ENCODE results near the gene ZNF626. TPM values are rescaled to one million over a fixed set of nuclear protein-coding genes. Genes with fewer than 3 reads are reported as not detected.

The ZNF626 gene
- polyA plus RNA-seq, 1 donor (not counting 4 experiments of a cell fraction or from before 2014, with no cell fraction given): 7.8 TPM

- peak overlapping the region; percentile 26 for H2AFZ ChIP-seq (ENCODE audit: control insufficient read depth, low read length)
- no peak for TF ChIP-seq CTCF (optimal IDR thresholded peaks at IDR 0.05 in 1 of 3, IDR thresholded peaks at IDR 0.05 in 1 of 3, conservative IDR thresholded peaks at IDR 0.05 in 1 of 3; ENCODE audit: extremely low read depth in 1 of 3, insufficient read depth in 2 of 3, low read length in 3 of 3)
- no peak for TF ChIP-seq EZH2 (IDR thresholded peaks at IDR 0.05; ENCODE audit: low read length)
- H3K9ac ChIP-seq (ENCODE audit: control insufficient read depth, extremely low read depth, insufficient read depth, low read length): no peak overlapping the region
- DNase-seq (ENCODE audit: low read depth, low spot score): no peak
- no peaks in the 10 kb centered on the region for H3K4me1 ChIP-seq (ENCODE audit: control insufficient read depth, extremely low read depth, insufficient read depth, low read length)
- no peak overlapping the region for H3K4me3 ChIP-seq (ENCODE audit: control insufficient read depth in 2 of 3, extremely low read depth in 1 of 3, insufficient read depth in 2 of 3, low read depth in 1 of 3, low read length in 3 of 3)
- H3K27me3 ChIP-seq (ENCODE audit: control insufficient read depth, extremely low read depth, insufficient read depth, low read length): no peaks in the 10 kb centered on the region
- no peaks in the 10 kb centered on the region for H4K20me1 ChIP-seq (ENCODE audit: control insufficient read depth, extremely low read depth, insufficient read depth, low read length)
- H3K79me2 ChIP-seq (ENCODE audit: control insufficient read depth, insufficient read depth, low read length): no peaks in the 10 kb centered on the region
- H3K36me3 ChIP-seq (ENCODE audit: control insufficient read depth in 2 of 2, extremely low read depth in 1 of 2, insufficient read depth in 2 of 2, low read length in 2 of 2): no peaks in the 10 kb centered on the region
- no peak for FAIRE-seq
- H3K9me3 ChIP-seq (ENCODE audit: control insufficient read depth, low read depth, low read length): no peaks in the 10 kb centered on the region
- dilution Hi-C loops (cut with MboI; ENCODE audit: extremely low pct_ligation_motif_present, low sequenced_read_pairs): no loop called here
- no peaks in the 10 kb centered on the region for H3K9me1 ChIP-seq (ENCODE audit: control insufficient read depth, extremely low read depth, insufficient read depth, low read length)
- H3K27ac ChIP-seq (ENCODE audit: control insufficient read depth, insufficient read depth, low read length): no peak overlapping the region
- H3K4me2 ChIP-seq (ENCODE audit: control insufficient read depth, extremely low read depth, insufficient read depth, low read depth, low read length): peak overlapping the region; percentile 38
These were observed 49.5 kb downstream of the ZNF626 start for GRCh38 chr19:20611866-20612265.

GRCh38 chr19:20607943-20608342, 53.4 kb downstream of the ZNF626 start:
- H2AFZ ChIP-seq (ENCODE audit: control insufficient read depth, low read length): no peak overlapping the region
- no peak overlapping the region for H3K4me3 ChIP-seq (ENCODE audit: control insufficient read depth in 2 of 3, extremely low read depth in 1 of 3, insufficient read depth in 2 of 3, low read depth in 1 of 3, low read length in 3 of 3)
- no peaks in the 10 kb centered on the region for H3K36me3 ChIP-seq (ENCODE audit: control insufficient read depth in 2 of 2, extremely low read depth in 1 of 2, insufficient read depth in 2 of 2, low read length in 2 of 2)
- H3K27ac ChIP-seq (ENCODE audit: control insufficient read depth, insufficient read depth, low read length): no peak overlapping the region
- H3K27me3 ChIP-seq (ENCODE audit: control insufficient read depth, extremely low read depth, insufficient read depth, low read length): no peaks in the 10 kb centered on the region
- dilution Hi-C loops (cut with MboI; ENCODE audit: extremely low pct_ligation_motif_present, low sequenced_read_pairs): no loop called here
- no peaks in the 10 kb centered on the region for H3K9me1 ChIP-seq (ENCODE audit: control insufficient read depth, extremely low read depth, insufficient read depth, low read length)
- no peak overlapping the region for H3K9ac ChIP-seq (ENCODE audit: control insufficient read depth, extremely low read depth, insufficient read depth, low read length)
- H3K4me2 ChIP-seq (ENCODE audit: control insufficient read depth, extremely low read depth, insufficient read depth, low read depth, low read length): no peak overlapping the region
- FAIRE-seq (no peak), DNase-seq (ENCODE audit: low read depth, low spot score) (no peak)
- no peaks in the 10 kb centered on the region for H3K79me2 ChIP-seq (ENCODE audit: control insufficient read depth, insufficient read depth, low read length)
- H4K20me1 ChIP-seq (ENCODE audit: control insufficient read depth, extremely low read depth, insufficient read depth, low read length): no peaks in the 10 kb centered on the region
- H3K9me3 ChIP-seq (ENCODE audit: control insufficient read depth, low read depth, low read length): no peaks in the 10 kb centered on the region
- TF ChIP-seq EZH2 (IDR thresholded peaks at IDR 0.05; ENCODE audit: low read length) (no peak), CTCF (optimal IDR thresholded peaks at IDR 0.05 in 1 of 3, IDR thresholded peaks at IDR 0.05 in 1 of 3, conservative IDR thresholded peaks at IDR 0.05 in 1 of 3; ENCODE audit: extremely low read depth in 1 of 3, insufficient read depth in 2 of 3, low read length in 3 of 3) (no peak)
- H3K4me1 ChIP-seq (ENCODE audit: control insufficient read depth, extremely low read depth, insufficient read depth, low read length): no peaks in the 10 kb centered on the region

Other genes starting within 250 kb of the ZNF626 start
- 3.6 to 6.3 TPM (median 4.8 TPM) in 3 replicates for gene ZNF737, start 95.8 kb downstream of the ZNF626 start, polyA plus RNA-seq
- 2.7 to 3.5 TPM (median 3.4 TPM) in 3 replicates for gene ZNF66, start 114.7 kb upstream of the ZNF626 start, polyA plus RNA-seq

Data from keratinocyte (primary cell).